D721Med (cell line): Measurements from ENCODE around the gene SPEM3.
"Not testable (repeated sequence)": the region's sequence is repeated elsewhere in the genome, so short reads cannot be mapped to it uniquely, and the experiment has no call there.

Experiments used
- DNase-seq: peaks from one replicate; pipeline ENCODE4 v3.0.0; 2011; ENCODE audit warnings: low spot score; ENCODE audit not compliant: insufficient read length
- FAIRE-seq: peaks from 2 replicates; lab custom pipeline; 2011; peaks lifted over from hg19 to GRCh38; lab: Jason Lieb, UNC
- TF ChIP-seq, protein P1 (sequence below): IDR thresholded peaks from 2 replicates; pipeline ENCODE4 v1.5.1; 2012; ENCODE audit warnings: mild to moderate bottlenecking, control low read depth; ENCODE audit not compliant: insufficient read depth; ENCODE audit errors: missing control alignments

SPEM3 gene

GRCh38 chr17:7466639-7467341 is 38.1 kb downstream of the SPEM3 start:
- TF ChIP-seq, protein P1, sequence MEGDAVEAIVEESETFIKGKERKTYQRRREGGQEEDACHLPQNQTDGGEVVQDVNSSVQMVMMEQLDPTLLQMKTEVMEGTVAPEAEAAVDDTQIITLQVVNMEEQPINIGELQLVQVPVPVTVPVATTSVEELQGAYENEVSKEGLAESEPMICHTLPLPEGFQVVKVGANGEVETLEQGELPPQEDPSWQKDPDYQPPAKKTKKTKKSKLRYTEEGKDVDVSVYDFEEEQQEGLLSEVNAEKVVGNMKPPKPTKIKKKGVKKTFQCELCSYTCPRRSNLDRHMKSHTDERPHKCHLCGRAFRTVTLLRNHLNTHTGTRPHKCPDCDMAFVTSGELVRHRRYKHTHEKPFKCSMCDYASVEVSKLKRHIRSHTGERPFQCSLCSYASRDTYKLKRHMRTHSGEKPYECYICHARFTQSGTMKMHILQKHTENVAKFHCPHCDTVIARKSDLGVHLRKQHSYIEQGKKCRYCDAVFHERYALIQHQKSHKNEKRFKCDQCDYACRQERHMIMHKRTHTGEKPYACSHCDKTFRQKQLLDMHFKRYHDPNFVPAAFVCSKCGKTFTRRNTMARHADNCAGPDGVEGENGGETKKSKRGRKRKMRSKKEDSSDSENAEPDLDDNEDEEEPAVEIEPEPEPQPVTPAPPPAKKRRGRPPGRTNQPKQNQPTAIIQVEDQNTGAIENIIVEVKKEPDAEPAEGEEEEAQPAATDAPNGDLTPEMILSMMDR, result no peak
- FAIRE-seq (no peak), DNase-seq (no peak)

GRCh38 chr17:7467498-7467897 is 38.8 kb downstream of the SPEM3 start:
- DNase-seq (no peak), FAIRE-seq (no peak)
- TF ChIP-seq, protein P1, result no peak

GRCh38 chr17:7468290-7468689 is 39.6 kb downstream of the SPEM3 start:
- TF ChIP-seq, protein P1, result no peak
- no peak for FAIRE-seq
- DNase-seq, result no peak

GRCh38 chr17:7468804-7469389 is 40.2 kb downstream of the SPEM3 start:
- FAIRE-seq (no peak), DNase-seq (no peak)
- TF ChIP-seq, protein P1, result no peak

GRCh38 chr17:7469843-7470242 is 41.2 kb downstream of the SPEM3 start:
- DNase-seq, FAIRE-seq: not testable (repeated sequence)

DNA sequence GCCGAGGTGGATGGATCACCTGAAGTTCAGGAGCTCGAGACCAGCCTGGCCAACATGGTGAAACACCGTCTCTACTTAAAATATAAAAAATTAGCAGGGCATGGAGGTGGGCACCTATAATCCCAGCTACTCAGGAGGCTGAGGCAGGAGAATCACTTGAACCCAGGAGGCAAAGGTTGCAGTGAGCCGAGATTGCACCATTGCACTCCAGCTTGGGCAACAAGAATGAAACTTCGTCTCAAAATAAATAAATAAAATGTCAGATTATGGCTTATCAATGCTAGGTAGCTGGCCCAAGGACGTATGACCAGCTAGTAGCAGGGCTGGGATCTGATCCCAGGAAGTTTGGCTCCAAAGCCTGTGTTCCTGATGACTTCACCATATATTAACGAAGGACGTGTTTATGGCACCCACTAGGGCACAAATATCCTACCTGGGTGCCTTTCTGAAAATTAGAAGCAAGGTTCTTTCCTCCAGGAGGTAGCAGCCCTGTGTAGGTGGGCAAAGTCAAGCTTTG is 41.9 kb downstream of the SPEM3 start:
- DNase-seq, FAIRE-seq: not testable (repeated sequence)

GRCh38 chr17:7471729-7472128 is 43.1 kb downstream of the SPEM3 start:
- TF ChIP-seq, protein P1, result no peak
- FAIRE-seq, result no peak
- no peak for DNase-seq

DNA sequence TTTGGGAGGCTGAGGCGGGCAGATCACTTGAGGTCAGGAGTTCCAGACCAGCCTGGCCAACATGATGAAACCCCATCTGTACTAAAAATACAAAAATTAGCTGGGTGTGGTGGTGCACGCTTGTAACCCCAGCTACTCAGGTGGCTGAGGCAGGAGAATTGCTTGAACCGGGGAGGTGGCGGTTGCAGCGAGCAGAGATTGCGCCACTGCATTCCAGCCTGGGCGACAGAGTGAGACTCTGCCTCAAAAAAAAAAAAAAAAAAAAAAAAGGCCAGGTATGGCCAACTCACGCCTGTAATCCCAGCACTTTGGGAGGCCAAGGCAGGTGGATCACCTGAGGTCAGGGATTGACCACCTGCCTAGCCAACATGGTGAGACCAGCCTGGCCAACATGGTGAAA is 46.1 kb downstream of the SPEM3 start:
- not testable (repeated sequence) for DNase-seq, FAIRE-seq
